CD8-positive, alpha-beta memory T cell (primary cell): ENCODE results near the gene ATP9A. TPM values are rescaled to one million over a fixed set of nuclear protein-coding genes. Genes with fewer than 3 reads are reported as not detected.
"Not testable (repeated sequence)": the region's sequence is repeated elsewhere in the genome, so short reads cannot be mapped to it uniquely, and the experiment has no call there.

Experiments
- CTCF ChIA-PET: fragments of 350-600 bp; sonication (Branson Sonifier 250); formaldehyde crosslinking; loops from one replicate; lab custom pipeline; 2021; ENCODE audit warnings: antibody characterized with exemption; lab: Charles Lee
- POLR2A ChIA-PET: fragments of 350-600 bp; sonication (Branson Sonifier 250); formaldehyde crosslinking; loops from one replicate; lab custom pipeline; 2021; ENCODE audit warnings: antibody characterized with exemption; lab: Charles Lee
- DNase-seq, 5 donors: peaks; one replicate each; pipeline versions ENCODE4 v3.0.0 to v3.0.0-alpha.2; 2020 to 2022; ENCODE audit warnings: mixed read lengths in 1 of 5
- H3K27ac ChIP-seq: one replicate; pipeline ENCODE4 v1.7.0; 2013; ENCODE audit warnings: low read depth, mild to moderate bottlenecking, low read length, moderate library complexity
- H3K27me3 ChIP-seq: 2 replicates; pipeline ENCODE4 v1.7.0; 2013; ENCODE audit warnings: low read length, mild to moderate bottlenecking; ENCODE audit not compliant: insufficient read depth, poor library complexity, severe bottlenecking
- H3K36me3 ChIP-seq: 2 replicates; pipeline ENCODE4 v1.7.0; 2013; ENCODE audit warnings: mild to moderate bottlenecking, low read length, moderate library complexity; ENCODE audit not compliant: insufficient read depth
- H3K4me1 ChIP-seq: 2 replicates; pipeline ENCODE4 v1.7.0; 2013; ENCODE audit warnings: mild to moderate bottlenecking, low read length, moderate library complexity; ENCODE audit not compliant: insufficient read depth
- H3K4me3 ChIP-seq: 2 replicates; pipeline ENCODE4 v1.7.0; 2013; ENCODE audit warnings: mild to moderate bottlenecking, low read length
- H3K9me3 ChIP-seq: 2 replicates; pipeline ENCODE4 v1.7.0; 2013; ENCODE audit warnings: mild to moderate bottlenecking, low read length
- H3K27ac Mint-ChIP-seq, 8 donors: one replicate each; pipeline ENCODE4 v1.8.0; 2020 to 2021; ENCODE audit warnings: mixed read lengths in 8 of 8, mild to moderate bottlenecking in 6 of 8, inconsistent platforms in 3 of 8, moderate library complexity in 3 of 8
- H3K27me3 Mint-ChIP-seq, 2 donors: one replicate each; pipeline ENCODE4 v1.8.0; 2020 to 2021; ENCODE audit warnings: mixed read lengths in 2 of 2, mild to moderate bottlenecking in 1 of 2, moderate library complexity in 1 of 2
- H3K36me3 Mint-ChIP-seq, 3 donors: one replicate each; pipeline ENCODE4 v1.8.0; 2020 to 2021; ENCODE audit warnings: mixed read lengths in 3 of 3, inconsistent platforms in 1 of 3, mild to moderate bottlenecking in 1 of 3
- H3K4me1 Mint-ChIP-seq, 3 donors: one replicate each; pipeline ENCODE4 v1.8.0; 2020 to 2021; ENCODE audit warnings: mixed read lengths in 3 of 3, inconsistent platforms in 1 of 3, mild to moderate bottlenecking in 1 of 3
- H3K4me3 Mint-ChIP-seq, 7 donors: one replicate each; pipeline ENCODE4 v1.8.0; 2020 to 2021; ENCODE audit warnings: mixed read lengths in 7 of 7, mild to moderate bottlenecking in 6 of 7, moderate library complexity in 4 of 7, inconsistent platforms in 2 of 7
- H3K9me3 Mint-ChIP-seq, 5 donors: one replicate each; pipeline ENCODE4 v1.8.0; 2020 to 2022; ENCODE audit warnings: mixed read lengths in 5 of 5, mild to moderate bottlenecking in 3 of 5, moderate library complexity in 2 of 5, inconsistent platforms in 1 of 5
- polyA plus RNA-seq: library from polyadenylated mRNA; unstranded; fragments of 300-500 nt; fragmentation: Illumina TruSeq; gene quantifications from one replicate; pipeline ENCODE4 v1.2.3, GENCODE V29; 2021
- total RNA-seq, 2 experiments: library from RNA; stranded (reverse); gene quantifications; one replicate each; pipeline ENCODE4 v1.2.3, GENCODE V29; 2021

ATP9A gene
- total and polyA plus RNA-seq, 3 experiments from 2014 or later = 0.46 to 2.3 (median 2.0) TPM

DNA sequence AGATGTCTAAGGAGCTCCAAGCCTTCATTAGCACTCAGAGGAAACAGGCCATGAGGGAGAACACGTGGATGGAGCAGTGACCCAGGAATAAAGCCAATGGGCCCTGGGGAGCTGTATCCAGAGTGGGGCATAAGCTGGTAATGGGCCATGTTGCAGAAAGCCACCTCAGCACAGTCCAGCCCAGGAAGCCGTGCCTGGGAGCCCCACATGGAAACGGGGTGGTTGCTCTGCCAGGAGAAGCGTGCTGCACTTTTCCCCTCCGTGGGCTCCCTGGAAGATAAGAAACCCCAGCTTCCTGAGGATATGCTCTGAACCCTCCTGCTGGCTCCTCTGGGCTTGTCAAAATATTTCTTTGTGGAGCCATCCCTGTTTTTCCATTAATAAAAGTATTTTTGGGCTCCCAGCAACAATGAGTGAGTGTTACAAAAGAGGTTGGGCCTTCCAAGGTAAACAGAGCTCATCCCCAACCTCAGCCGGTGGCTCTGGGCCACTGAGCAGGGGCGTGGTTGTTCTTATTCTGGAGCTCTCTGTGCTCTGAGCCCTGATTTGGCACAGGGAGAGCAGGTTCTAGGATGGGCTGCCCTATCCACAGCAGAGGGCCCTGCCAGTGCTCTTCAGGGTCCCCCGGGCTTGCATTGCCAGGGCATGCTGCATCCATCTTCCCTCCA is 194.5 kb downstream of the ATP9A start:
- Histone ChIP-seq H3K9me3 (no peaks in the 10 kb centered on the region), H3K4me1 (no peaks in the 10 kb centered on the region), H3K36me3 (no peaks in the 10 kb centered on the region), H3K27ac (no peak overlapping the region), H3K4me3 (no peak overlapping the region), H3K27me3 (no peaks in the 10 kb centered on the region)
- ChIA-PET CTCF (interaction anchor here (1.2 to 1.5 kb wide), 2 partner anchors 21 to 248 kb away, joined by 3 to 4 read pairs; no protein-coding TSS in a partner anchor), POLR2A (no interaction called here)
- peaks cover 0 to 4% of the 10 kb centered on the region in 2 donors for H3K27me3 Mint-ChIP-seq
- no peak overlapping the region for H3K4me3 Mint-ChIP-seq
- H3K9me3 Mint-ChIP-seq = peaks cover 0 to under 1% (median 0%) of the 10 kb centered on the region in 5 donors
- peaks cover 0 to 2% (median 0%) of the 10 kb centered on the region in 3 donors for H3K36me3 Mint-ChIP-seq
- DNase-seq = no peak
- H3K4me1 Mint-ChIP-seq = no peaks in the 10 kb centered on the region
- H3K27ac Mint-ChIP-seq = no peak overlapping the region

DNA sequence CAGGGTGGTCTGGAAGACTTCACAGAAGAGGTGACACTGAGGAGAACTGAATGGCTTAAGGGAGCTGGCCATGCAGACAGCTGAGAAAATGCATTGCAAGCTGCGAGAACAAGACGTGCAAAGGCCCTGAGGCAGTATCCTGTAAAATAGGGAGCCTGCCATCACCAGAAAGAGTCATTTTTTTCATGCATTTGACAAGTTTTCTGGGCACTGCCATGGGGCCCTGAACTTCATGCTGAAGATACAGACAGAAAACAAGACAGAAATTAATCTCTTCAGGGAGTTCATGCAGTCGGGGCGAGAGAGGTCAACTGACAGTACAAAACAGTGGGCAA is 196.8 kb downstream of the ATP9A start:
- POLR2A ChIA-PET = no interaction called here
- CTCF ChIA-PET = interaction anchor here (0.6 kb wide), 1 partner anchor 346 kb away, joined by 3 read pairs; no protein-coding TSS in a partner anchor

DNA sequence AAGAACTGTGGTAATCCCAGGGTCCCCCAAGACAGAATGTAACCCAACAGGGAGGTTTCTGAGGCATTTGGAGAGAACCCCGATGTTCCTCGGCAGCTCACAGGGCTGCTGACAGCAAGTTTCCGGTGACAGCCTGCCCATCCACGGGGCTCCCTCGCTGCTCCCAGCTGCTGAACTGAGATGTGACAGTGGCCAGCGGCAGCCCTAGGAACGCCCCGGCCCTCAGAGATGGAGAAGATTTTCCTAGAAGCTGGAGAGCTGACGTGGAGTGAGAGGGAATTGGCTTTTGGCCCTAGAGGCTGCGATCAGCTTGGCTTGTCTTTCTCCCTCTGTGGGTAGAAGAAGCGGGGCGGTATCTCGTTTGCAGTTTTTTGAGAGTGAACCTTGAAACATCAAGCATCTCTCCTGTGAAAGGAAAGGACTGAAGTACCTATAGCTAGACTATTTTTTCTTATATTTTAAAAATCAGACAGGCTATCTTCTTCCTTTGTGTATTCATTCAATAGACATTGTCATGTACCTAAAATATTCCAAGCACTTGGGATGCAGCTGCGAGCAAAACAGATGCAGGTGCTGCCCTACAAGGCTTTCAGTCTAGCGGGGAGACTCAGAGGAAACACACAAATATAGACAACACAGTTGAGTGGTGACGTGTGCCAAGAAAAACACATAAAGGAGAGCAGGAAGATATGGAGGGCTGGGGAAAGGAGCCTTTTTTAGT is 197.3 kb downstream of the ATP9A start:
- Mint-ChIP-seq H3K4me1 (no peaks in the 10 kb centered on the region), H3K36me3 (no peaks in the 10 kb centered on the region), H3K27me3 (peaks cover 0 to 8% of the 10 kb centered on the region in 2 donors), H3K4me3 (no peak overlapping the region), H3K27ac (peak overlapping the region in 1 of 8 donors; percentile 82), H3K9me3 (peaks cover 0 to 5% (median 0%) of the 10 kb centered on the region in 5 donors)
- H3K4me3 ChIP-seq = no peak overlapping the region
- H3K27me3 ChIP-seq = no peaks in the 10 kb centered on the region
- no peak overlapping the region for H3K27ac ChIP-seq
- DNase-seq = no peak
- H3K36me3 ChIP-seq = no peaks in the 10 kb centered on the region
- no peaks in the 10 kb centered on the region for H3K4me1 ChIP-seq
- H3K9me3 ChIP-seq = no peaks in the 10 kb centered on the region
- ChIA-PET CTCF (interaction anchor here (0.6 kb wide), 1 partner anchor 20 kb away, joined by 3 read pairs; no protein-coding TSS in a partner anchor), POLR2A (no interaction called here)

More for the DNA sequence above, 196.8 kb downstream of the ATP9A start:
- Histone ChIP-seq H3K9me3 (no peaks in the 10 kb centered on the region), H3K36me3 (no peaks in the 10 kb centered on the region), H3K4me3 (no peak overlapping the region), H3K27ac (no peak overlapping the region), H3K27me3 (no peaks in the 10 kb centered on the region), H3K4me1 (no peaks in the 10 kb centered on the region)
- no peak overlapping the region for H3K4me3 Mint-ChIP-seq
- H3K4me1 Mint-ChIP-seq = no peaks in the 10 kb centered on the region
- DNase-seq = no peak
- no peak overlapping the region for H3K27ac Mint-ChIP-seq
- peaks cover 0 to under 1% (median 0%) of the 10 kb centered on the region in 3 donors for H3K36me3 Mint-ChIP-seq
- peaks cover 0 to 8% of the 10 kb centered on the region in 2 donors for H3K27me3 Mint-ChIP-seq
- peaks cover 0 to 5% (median 0%) of the 10 kb centered on the region in 5 donors for H3K9me3 Mint-ChIP-seq

DNA sequence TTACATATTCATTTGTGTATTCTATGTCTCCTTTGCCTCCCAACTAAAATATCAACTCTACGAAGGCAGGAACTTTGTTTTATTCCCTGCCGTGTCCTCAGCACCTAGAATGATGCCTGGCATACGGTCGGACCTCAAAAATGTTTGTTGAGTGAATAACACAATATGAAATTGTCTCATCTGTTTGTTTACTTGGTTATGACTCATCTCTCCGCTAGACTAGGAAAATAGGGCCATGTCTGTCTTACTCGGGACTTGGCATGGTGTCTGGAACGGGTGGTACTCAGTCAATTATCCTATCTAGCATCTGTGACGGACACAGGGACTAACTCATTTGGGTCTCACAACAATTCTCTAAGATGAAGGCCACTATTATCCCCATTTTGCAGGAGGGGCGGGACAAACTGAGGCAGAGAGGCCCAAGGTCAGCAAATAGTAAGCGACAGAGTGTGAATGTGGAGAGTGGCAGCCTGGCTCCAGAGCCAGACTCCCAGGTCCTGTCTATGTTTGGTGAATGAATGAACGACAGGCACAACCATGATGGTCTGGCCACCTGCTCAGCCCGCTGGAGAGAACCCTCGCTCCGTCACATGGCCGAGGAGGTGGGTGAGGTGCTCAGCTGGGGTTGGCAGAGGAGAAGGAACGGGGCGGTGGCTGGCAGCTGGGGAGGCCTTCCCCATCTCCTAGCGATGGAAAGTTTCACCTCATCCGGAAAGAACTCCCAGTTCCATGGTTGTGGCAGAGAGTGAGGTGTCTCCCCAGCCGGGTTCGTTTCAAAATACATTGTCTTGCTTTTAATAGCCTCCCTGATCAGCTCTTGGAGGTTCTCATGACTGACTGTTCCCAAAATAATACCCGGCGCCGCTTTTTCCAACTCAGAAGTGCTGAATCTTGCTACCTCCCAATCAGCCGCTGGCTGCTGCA is 198.1 kb downstream of the ATP9A start:
- Mint-ChIP-seq H3K36me3 (no peaks in the 10 kb centered on the region), H3K4me3 (no peak overlapping the region), H3K4me1 (no peaks in the 10 kb centered on the region), H3K27ac (peak overlapping the region in 1 of 8 donors; percentile 82), H3K27me3 (peaks cover 0 to 8% of the 10 kb centered on the region in 2 donors), H3K9me3 (peaks cover 0 to 5% (median 0%) of the 10 kb centered on the region in 5 donors)
- H3K27me3 ChIP-seq = no peaks in the 10 kb centered on the region
- no peak for DNase-seq
- H3K36me3 ChIP-seq = no peaks in the 10 kb centered on the region
- POLR2A ChIA-PET = no interaction called here
- H3K9me3 ChIP-seq = no peaks in the 10 kb centered on the region
- no peak overlapping the region for H3K4me3 ChIP-seq
- CTCF ChIA-PET = interaction anchor here (0.6 kb wide), 1 partner anchor 19 kb away, joined by 3 read pairs; no protein-coding TSS in a partner anchor
- H3K4me1 ChIP-seq = no peaks in the 10 kb centered on the region
- no peak overlapping the region for H3K27ac ChIP-seq

DNA sequence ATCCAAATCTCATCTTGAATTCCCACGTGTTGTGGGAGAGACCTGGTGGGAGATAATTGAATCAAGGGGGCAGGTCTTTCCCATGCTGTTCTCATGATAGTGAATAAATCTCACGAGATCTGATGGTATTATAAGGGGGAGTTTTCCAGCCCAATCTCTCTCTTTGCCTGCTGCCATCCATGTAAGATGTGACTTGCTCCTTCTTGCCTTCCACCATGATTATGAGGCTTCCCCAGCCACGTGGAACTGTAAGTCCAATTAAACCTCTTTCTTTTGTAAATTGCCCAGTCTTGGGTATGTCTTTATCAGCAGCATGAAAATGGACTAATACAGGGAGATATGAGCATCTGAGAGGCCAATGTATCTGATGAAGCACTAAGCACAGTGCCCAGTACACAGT is 199.7 kb downstream of the ATP9A start:
- DNase-seq, H3K4me1 ChIP-seq, H3K4me3 ChIP-seq, H3K27ac Mint-ChIP-seq, H3K27ac ChIP-seq, H3K36me3 Mint-ChIP-seq, POLR2A ChIA-PET, H3K36me3 ChIP-seq, H3K27me3 ChIP-seq, H3K9me3 ChIP-seq, H3K9me3 Mint-ChIP-seq, H3K27me3 Mint-ChIP-seq, H3K4me1 Mint-ChIP-seq, CTCF ChIA-PET, H3K4me3 Mint-ChIP-seq: not testable (repeated sequence)

DNA sequence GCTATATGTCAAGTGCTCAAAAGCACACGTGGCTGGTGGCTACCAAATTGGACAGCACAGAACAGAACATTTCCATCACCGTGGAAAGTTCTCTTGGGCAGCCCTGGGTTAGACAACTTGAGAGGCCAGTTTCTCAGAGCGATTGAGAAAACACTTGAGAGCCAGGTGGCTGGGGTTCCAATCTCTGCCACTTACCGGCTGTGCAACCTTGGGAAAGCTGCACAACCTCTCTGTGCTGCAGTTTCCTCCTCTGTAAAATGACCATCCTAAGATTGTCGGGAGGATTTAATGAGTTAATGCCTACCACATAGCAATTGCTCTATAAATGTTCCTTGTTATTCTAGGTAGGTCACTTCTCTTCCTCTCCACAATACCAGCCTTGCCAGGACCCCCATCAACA is 200.6 kb downstream of the ATP9A start:
- H3K36me3 Mint-ChIP-seq = no peaks in the 10 kb centered on the region

DNA sequence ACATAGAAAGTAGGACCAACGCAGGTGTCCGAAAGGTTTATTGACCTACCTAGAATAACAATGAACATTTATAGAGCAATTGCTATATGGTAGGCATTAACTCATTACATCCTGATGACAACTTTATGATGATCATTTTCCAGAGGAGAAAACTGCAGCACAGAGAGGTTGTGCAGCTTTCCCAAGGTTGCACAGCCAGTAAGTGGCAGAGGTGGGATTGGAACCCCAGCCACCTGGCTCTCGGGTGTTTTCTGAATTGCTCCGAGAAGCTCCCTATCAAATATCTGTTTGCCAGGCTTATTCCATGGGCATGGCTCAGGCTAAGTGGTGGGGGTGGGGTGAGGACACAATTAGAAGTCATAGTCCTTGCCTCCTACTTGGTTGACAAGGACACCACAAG is 201.6 kb downstream of the ATP9A start:
- ChIA-PET CTCF (interaction anchor here (1.9 kb wide), 1 partner anchor 180 kb away, joined by 5 read pairs; no protein-coding TSS in a partner anchor), POLR2A (interaction anchor here (0.6 kb wide), 1 partner anchor 12 kb away, joined by 3 read pairs; no protein-coding TSS in a partner anchor)
- H3K9me3 ChIP-seq = no peaks in the 10 kb centered on the region
- H3K36me3 Mint-ChIP-seq = no peaks in the 10 kb centered on the region
- H3K4me1 ChIP-seq = peaks cover 9% of the 10 kb centered on the region
- peaks cover 6 to 23% (median 10%) of the 10 kb centered on the region in 3 donors for H3K4me1 Mint-ChIP-seq
- peaks cover 0 to 5% (median 0%) of the 10 kb centered on the region in 5 donors for H3K9me3 Mint-ChIP-seq
- H3K4me3 ChIP-seq = no peak overlapping the region
- peaks cover 22 to 25% of the 10 kb centered on the region in 2 donors for H3K27me3 Mint-ChIP-seq
- no peak overlapping the region for H3K4me3 Mint-ChIP-seq
- H3K27ac Mint-ChIP-seq = no peak overlapping the region
- DNase-seq = no peak
- H3K27me3 ChIP-seq = peaks cover 20% of the 10 kb centered on the region
- H3K36me3 ChIP-seq = no peaks in the 10 kb centered on the region
- no peak overlapping the region for H3K27ac ChIP-seq

More for the DNA sequence above, 200.6 kb downstream of the ATP9A start:
- Histone ChIP-seq H3K9me3 (no peaks in the 10 kb centered on the region), H3K27ac (no peak overlapping the region), H3K36me3 (no peaks in the 10 kb centered on the region), H3K27me3 (peaks cover 10% of the 10 kb centered on the region), H3K4me1 (no peaks in the 10 kb centered on the region), H3K4me3 (no peak overlapping the region)
- Mint-ChIP-seq H3K9me3 (peaks cover 0 to 5% (median 0%) of the 10 kb centered on the region in 5 donors), H3K4me1 (peaks cover 3 to 12% (median 6%) of the 10 kb centered on the region in 3 donors), H3K4me3 (no peak overlapping the region), H3K27ac (no peak overlapping the region), H3K27me3 (peaks cover 15% of the 10 kb centered on the region in 2 donors)
- no peak for DNase-seq
- ChIA-PET CTCF (interaction anchor here (1.1 kb wide), 1 partner anchor 182 kb away, joined by 3 read pairs; no protein-coding TSS in a partner anchor), POLR2A (no interaction called here)
